ENCODE results near the gene CRMP1. TPM values are rescaled to one million over a fixed set of nuclear protein-coding genes. Genes with fewer than 3 reads are reported as not detected.

The CRMP1 gene
- total and polyA plus RNA-seq, 2 of the 4 experiments (the other 2 are of a cell fraction): 4.1 to 7.4 TPM

GRCh38 chr4:5893591-5893990 is 705 bp upstream of the CRMP1 start:
- Histone ChIP-seq H3K36me3 (ENCODE audit: control insufficient read depth, insufficient read depth, low read length) (no peaks in the 10 kb centered on the region), H3K9me3 (ENCODE audit: control insufficient read depth, insufficient read depth, low read length) (peaks cover 5% of the 10 kb centered on the region; the same call in 1 of the 2 replicates), H4K8ac (ENCODE audit: low read depth in 2 of 2, low read length in 2 of 2) (no peak overlapping the region), H4K20me1 (ENCODE audit: insufficient read depth, low read length) (no peaks in the 10 kb centered on the region; the same call in 1 of the 2 replicates), H2AFZ (replicated peaks; ENCODE audit: low read length, poor library complexity) (peak overlapping the region; percentile 78), H3K56ac (ENCODE audit: extremely low read depth, insufficient read depth, low read length) (no peak overlapping the region), H2BK5ac (ENCODE audit: low read depth, low read length, poor library complexity, severe bottlenecking) (no peak overlapping the region), H3K27me3 (ENCODE audit: control insufficient read depth, insufficient read depth, low read length) (peaks cover 72% of the 10 kb centered on the region), H3K23ac (ENCODE audit: low read depth, low read length) (no peak overlapping the region), H2AK9ac (replicated peaks; ENCODE audit: low read depth, low read length, poor library complexity) (no peak overlapping the region), H3K4ac (ENCODE audit: low read depth, low read length) (no peak overlapping the region), H2BK20ac (ENCODE audit: low read depth, low read length) (no peak overlapping the region), H2BK120ac (ENCODE audit: low read depth, low read length) (no peak overlapping the region), H3K4me2 (ENCODE audit: low read depth, low read length) (no peak overlapping the region), H3K79me1 (ENCODE audit: low read depth in 1 of 2, low read length in 2 of 2) (no peaks in the 10 kb centered on the region), H3K4me1 (ENCODE audit: control insufficient read depth, insufficient read depth, low read length) (no peaks in the 10 kb centered on the region), H2BK15ac (ENCODE audit: low read depth, low read length) (no peak overlapping the region), H3K9ac (ENCODE audit: low read depth, low read length) (no peak overlapping the region), H3K27ac (ENCODE audit: insufficient read depth, low read length) (no peak overlapping the region), H4K5ac (ENCODE audit: low read depth, low read length) (no peak overlapping the region), H4K91ac (ENCODE audit: insufficient read depth, low read depth, low read length) (no peak overlapping the region), H3K18ac (ENCODE audit: low read depth, low read length) (no peak overlapping the region), H3K4me3 (ENCODE audit: insufficient read depth, low read depth, low read length) (no peak overlapping the region), H3K9me1 (ENCODE audit: insufficient read depth, low read length) (no peaks in the 10 kb centered on the region), H2AK5ac (ENCODE audit: low read depth, low read length) (no peak overlapping the region), H3K14ac (replicated peaks; ENCODE audit: low read depth, low read length) (no peak overlapping the region)
- CTCF ChIA-PET: no interaction called here
- no peak for TF ChIP-seq CTCF (conservative IDR thresholded peaks at IDR 0.05; ENCODE audit: low read depth, low read length)
- TF ChIP-seq FOS (IDR thresholded peaks at IDR 0.05; ENCODE audit: low read depth, low read length): no peak
- no peak for TF ChIP-seq SMC3 (IDR thresholded peaks at IDR 0.05; ENCODE audit: low read depth, low read length)
- TF ChIP-seq BHLHE40 (IDR thresholded peaks at IDR 0.05; ENCODE audit: low read depth, low read length): no peak
- TF ChIP-seq NFE2L2 (IDR thresholded peaks at IDR 0.05; ENCODE audit: low read depth, low read length): no peak
- TF ChIP-seq MAFK (IDR thresholded peaks at IDR 0.05; ENCODE audit: low read depth, low read length): no peak
- no peak for TF ChIP-seq RCOR1 (IDR thresholded peaks at IDR 0.05; ENCODE audit: insufficient replicate concordance, low read length)
- no peak for TF ChIP-seq ELK1 (IDR thresholded peaks at IDR 0.05; ENCODE audit: borderline replicate concordance, low read depth, low read length)
- intact Hi-C loops (cut with micrococcal nuclease) (no loop called here), dilution Hi-C loops (cut with HindIII; ENCODE audit: low sequenced_read_pairs, unreplicated experiment) (no loop called here), in situ Hi-C loops (cut with MboI; ENCODE audit: low sequenced_read_pairs) (no loop called here)
- no peak for DNase-seq
- POLR2A ChIA-PET (ENCODE audit: unreplicated experiment): no interaction called here
- WGBS, 2 experiments (ENCODE audit: extremely low coverage in 2 of 2, insufficient read length in 1 of 2): no CpG with 5 or more reads among the region's 8 CpGs
- ATAC-seq (ENCODE audit: low read depth): no peak
- no TSS peak for BruUV-seq (replicated peaks)
